ENCODE data around the gene FBLN1.

FBLN1 gene

DNA sequence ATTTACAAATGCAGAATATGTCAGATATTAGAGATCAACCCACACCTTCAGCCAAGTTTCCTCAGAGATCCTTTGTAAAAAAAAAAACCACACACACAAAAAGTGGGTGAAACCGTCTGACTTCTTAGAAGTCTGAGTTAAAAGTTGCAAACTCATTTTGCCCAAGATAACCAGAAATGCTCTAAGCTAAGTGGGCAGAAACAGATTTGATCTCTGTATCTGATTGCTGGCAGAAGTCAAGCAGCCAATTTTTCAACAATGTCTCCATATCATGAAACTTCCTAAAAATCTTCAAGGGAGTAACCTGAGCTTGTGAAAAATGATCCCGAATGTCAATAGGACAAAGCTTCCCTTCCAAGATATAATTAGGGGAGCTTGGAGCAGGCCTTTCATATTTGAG lies 140.3 kb downstream of the FBLN1 start:
- DNase-seq = peak in 1 of 3 experiments; percentile 14

DNA sequence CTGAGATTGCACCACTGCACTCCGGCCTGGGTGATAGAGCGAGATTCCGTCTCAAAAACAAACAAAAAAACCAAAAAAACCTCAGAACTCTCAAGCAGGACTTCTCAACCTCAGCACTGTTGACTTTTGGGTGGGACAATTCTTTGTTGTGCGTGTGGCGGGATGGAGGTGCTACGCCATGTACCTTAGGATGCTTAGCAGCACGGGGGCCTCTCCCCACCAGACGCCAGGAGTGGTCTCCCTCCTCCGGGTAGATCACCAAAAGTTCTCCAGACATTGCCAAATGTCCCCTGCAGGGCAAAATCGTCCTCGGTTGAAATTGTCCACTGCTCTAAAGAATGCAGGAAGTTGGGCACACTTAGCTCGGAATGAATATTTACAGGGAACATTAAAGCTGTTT lies 142.0 kb downstream of the FBLN1 start:
- no peak for DNase-seq

DNA sequence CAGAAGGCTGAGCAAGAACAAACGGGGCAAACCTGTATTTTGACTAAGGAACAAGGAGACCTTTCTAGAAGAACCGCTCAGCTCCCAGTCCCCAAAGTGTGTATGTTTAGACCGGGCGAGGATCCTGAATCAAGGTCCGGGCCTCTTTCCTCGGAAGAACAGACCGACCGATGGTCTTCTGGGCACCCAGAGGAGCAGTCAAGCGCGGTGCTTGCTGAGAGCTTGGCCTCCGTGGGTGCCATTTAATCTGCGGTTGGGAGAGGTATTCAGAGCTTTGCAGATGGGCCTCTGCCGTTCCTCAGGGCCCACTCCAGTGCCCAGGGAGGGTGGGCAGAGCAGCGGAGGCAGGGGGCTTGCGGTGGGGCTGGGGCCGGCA lies 142.5 kb downstream of the FBLN1 start:
- no peak for DNase-seq

DNA sequence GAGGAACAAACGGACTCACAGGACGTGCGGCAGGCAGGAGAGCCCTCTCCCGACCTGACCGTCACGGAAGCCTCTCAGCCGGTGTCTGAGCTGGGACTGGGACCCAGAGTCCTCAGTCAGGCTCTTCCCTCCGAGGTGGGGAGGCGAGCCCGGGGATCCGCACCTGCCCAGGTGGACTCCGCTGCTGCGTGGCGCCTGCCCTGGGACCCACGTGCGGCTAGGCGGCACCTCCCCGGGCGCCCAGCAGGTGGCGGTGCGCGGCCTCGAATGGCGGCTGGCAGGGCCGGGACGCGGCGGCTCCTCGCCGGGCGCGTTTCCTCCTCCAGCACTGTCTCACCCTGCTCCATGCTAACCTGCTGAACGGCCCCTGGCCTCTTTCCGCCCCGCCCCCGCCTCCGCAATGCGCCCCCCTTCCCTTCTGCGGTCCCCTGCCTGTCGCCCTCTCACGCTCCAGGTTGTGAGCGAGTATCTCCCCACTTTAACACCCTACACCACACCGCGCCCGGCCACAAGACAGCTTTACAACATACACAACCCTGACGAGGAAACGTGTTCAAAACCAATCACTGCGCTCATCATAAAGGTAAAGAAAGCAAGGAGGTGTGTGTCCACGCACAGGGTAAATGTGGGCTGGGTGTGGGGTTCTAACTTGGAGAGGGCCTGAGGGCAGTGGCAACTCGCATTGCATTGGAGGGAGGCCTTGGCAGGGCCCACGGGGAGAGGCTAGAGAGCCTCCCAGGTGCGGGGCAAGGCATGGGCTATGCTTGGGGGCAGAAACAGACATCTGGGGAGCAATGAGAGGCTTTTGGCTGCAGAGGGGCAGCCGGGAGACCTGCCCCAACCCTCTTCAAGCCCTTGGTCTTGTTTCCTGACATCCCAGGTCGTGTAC lies 143.1 kb downstream of the FBLN1 start:
- peak; percentile 29 to 51 (median 50) for DNase-seq

DNA sequence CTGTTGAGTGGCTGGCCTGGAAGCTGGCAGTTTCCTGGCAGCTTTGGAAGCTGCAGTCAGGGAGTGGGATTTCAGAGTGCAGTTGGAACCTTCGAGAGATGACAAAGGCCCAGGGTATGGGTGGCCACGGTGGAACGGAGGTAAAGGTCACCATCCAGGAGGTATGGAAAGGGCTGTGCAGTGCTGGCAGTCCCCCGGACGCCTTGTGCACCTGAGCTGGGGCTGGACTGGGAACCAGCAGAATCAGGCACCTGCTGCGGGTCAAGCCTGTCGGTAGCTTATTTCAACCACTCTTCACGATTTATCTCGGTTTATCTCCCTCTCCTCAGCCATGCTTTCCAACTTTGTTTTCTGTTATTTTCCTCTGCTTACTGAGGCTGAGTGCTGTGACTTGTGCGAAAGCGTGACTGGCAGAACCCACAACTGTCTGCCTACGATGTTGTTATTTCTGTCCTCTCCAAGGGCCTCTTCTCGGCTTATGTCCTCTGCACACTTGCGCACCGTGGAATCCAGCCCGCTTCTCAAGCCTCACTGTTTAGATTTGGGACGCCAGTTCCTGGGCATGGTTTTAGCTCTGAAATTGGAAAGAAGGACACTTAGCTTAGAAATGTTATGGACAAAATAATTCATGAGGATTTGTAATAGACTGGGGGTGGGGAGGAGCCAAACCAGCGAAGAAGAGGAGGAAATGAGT lies 145.0 kb downstream of the FBLN1 start:
- DNase-seq = no peak

DNA sequence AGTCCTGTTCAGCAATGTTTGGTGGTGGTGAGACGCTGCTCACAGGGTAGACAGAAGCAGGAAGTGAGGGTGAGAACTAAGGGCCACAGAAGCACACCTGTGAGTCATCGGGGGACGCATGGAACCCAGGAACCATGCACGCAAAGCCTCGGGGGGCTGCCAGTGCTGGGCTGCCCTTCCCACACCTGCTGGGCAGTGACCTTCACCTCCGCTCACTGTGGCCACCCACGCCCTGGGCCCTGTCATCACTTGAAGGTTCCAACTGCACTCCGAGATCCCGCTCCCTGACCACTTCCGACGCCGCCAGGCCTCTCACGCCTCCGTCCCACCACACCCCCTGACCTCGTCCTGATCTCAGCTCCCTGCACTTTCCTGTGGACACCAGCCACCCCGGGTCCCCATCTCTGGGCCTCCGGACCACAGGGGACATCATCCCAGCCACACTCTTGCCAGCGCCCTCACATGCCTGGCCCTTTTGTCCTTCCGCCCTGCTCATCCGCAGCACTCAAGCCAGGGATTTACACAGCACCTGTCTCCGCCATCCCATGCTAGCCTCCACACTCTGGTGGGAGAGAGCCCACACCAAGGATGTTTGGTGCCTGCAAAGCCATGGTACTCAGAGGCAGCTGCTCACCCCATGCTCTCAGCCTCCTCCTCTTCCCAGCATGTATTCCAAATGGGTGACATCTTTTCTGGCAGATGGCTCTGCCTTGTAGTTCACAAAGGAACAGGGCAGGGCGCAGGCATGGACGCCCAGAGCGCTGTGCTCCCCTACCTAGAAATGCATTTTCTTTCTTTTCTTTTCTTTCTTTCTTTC lies 145.8 kb downstream of the FBLN1 start:
- no peak for DNase-seq

DNA sequence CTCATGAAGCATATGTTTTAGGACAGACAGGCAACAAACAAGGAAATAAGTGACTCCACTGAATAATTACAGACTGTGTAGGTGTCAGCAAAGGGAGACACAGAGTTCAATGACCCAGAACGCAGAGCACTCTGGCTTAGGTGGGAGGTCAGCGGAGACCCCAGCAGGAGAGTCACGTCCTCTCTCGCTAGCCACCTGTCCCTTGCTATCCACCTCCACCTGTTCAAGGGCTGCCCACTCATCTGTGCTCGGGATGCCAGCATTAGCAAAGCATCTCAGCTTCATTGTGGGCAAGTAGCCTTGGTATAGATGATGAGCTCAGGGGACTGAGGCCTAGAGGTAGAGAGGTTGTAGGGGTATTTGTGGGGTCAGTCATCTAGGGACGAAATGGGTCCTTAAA lies 147.1 kb downstream of the FBLN1 start:
- no peak for DNase-seq

DNA sequence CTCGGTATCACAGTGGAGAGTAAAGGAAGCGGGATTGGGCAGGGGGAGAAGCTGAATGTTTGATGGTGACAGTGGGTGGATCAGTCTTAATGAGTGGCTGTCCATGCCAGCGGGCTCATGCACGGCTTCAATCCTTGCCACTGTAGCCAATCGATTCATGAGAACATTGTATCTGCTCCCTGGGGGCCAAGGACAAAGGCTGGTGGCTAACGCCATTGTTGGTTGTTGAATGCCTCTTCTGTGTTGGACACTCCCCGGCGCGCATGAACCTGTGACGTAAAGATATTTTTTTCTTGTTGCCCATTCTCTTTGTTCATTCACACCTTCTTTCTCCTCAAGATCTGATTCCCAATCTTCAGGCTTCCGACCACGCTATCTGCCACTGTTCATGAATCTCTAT lies 148.0 kb downstream of the FBLN1 start:
- no peak for DNase-seq

Measured in NCI-H1417 (cell line).